ENCODE data around the gene PRTG.
A peak's percentile ranks its signal among the peaks of the same experiment; 100 is the strongest.
"Not testable (repeated sequence)": the region's sequence is repeated elsewhere in the genome, so short reads cannot be mapped to it uniquely, and the experiment has no call there.

PRTG gene, protein sequence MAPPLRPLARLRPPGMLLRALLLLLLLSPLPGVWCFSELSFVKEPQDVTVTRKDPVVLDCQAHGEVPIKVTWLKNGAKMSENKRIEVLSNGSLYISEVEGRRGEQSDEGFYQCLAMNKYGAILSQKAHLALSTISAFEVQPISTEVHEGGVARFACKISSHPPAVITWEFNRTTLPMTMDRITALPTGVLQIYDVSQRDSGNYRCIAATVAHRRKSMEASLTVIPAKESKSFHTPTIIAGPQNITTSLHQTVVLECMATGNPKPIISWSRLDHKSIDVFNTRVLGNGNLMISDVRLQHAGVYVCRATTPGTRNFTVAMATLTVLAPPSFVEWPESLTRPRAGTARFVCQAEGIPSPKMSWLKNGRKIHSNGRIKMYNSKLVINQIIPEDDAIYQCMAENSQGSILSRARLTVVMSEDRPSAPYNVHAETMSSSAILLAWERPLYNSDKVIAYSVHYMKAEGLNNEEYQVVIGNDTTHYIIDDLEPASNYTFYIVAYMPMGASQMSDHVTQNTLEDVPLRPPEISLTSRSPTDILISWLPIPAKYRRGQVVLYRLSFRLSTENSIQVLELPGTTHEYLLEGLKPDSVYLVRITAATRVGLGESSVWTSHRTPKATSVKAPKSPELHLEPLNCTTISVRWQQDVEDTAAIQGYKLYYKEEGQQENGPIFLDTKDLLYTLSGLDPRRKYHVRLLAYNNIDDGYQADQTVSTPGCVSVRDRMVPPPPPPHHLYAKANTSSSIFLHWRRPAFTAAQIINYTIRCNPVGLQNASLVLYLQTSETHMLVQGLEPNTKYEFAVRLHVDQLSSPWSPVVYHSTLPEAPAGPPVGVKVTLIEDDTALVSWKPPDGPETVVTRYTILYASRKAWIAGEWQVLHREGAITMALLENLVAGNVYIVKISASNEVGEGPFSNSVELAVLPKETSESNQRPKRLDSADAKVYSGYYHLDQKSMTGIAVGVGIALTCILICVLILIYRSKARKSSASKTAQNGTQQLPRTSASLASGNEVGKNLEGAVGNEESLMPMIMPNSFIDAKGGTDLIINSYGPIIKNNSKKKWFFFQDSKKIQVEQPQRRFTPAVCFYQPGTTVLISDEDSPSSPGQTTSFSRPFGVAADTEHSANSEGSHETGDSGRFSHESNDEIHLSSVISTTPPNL

DNA sequence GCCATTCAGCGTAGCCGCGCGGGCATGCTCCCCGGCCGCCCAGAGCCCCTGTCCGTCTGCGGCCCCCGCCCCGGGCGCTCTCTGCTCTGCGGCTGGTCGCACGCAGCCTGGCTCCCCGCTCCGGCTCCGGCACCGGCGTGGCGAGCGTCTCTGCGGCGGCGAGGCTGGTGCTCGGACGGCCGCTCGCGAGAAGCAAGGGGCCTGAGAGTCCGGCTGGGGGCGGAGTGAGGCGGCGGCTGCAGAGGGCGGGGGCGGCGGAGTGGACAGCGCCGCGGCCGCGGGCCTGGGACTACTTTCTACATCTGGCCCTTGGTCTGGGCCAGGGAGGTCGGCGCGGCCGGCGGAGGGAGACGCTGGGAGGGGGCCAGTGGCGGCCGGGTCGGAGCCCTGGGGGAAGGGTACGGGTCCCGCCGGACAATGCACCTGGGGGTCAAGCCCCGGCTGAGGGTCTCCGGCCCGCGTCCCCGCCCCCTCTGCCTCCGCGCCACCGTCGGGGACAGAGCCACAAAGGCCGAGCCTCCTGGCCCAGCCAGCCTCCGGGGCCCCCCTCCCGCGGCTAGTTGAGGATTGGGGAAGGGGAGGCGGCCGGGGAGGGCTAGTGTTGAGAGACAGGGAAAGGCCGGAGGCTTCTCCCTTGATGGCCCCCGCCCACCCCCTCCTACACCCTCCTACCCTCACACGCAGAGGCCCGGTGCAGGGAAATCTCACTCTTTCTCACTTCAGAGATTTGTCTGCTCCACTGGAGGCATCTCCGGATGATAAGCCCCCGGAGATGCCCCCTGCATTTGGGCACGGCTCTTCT lies at the start of gene PRTG:
Gene PRTG (minus strand): TSS at position 226 of the 802 bp plus-strand sequence. CDS start 221 bp downstream, at position 5.
- no peak for DNase-seq (ENCODE audit: low read depth)

DNA sequence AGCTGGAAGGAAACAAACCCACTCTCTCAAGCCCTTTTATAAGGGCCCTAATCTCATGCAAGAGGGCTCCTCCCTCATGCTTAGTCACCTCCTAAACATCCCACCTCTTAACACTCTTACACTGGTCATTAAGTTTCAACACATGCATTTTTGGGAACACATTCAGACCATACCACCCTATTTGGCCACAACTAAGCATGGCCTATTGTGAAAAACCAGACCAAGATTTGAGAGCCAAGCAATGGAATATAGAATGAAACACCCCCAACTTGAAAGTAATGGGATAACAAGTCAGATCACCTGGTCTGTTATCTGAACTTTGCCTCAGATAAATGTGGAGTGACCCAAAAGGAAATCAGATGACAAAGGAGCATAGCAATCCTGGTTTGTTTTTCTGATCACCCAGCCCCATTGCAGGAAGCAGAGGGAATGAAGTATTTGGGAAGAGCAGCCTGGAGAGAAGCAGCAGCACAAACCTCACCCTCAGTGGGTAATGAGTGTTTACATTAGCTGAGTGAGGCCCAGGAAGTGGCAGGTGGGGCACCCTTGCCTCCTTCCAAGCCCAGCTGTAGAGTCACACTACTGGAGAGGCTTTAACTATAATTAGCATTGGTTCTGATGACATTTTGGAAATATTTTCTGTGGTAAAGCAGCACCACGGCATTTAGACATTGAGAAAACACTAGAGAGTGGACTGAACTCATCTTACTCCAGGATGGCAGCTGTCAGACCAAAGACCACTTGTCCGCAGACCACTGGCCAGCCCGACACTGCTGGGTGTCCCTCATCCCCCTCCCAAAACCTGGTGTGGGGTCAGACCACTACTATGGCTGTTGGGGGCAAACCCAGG lies 48.8 kb upstream of the PRTG start:
- DNase-seq (ENCODE audit: low read depth): no peak

DNA sequence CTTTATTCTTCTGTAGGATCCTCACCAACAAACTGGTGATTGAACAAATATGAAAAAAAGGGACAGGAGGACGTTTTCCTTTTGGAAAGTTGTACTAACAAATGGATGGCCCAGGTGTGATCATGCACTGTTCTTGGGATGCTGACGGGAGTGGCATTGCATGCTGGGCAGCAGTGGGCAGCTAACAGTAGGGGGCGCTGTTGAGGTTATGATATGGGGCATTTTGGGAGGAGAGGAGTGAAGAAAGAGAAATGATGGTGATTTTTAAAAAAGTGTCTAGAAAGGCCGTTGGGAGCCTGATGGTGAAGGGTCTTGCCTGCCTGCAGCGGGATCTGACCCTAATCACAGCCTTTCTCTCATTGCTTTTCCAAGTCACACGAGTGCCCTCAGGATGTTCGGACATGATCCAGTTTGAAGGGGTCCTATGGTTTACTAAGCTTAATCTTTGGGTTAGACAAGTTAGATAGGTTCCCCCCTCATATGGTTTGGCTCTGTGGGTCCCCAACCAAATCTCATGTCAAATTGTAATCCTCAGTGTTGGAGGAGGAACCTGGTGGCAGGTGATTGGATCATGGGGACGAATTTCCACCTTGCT lies 46.2 kb upstream of the PRTG start:
- peak; percentile 35 for DNase-seq (ENCODE audit: low read depth)

DNA sequence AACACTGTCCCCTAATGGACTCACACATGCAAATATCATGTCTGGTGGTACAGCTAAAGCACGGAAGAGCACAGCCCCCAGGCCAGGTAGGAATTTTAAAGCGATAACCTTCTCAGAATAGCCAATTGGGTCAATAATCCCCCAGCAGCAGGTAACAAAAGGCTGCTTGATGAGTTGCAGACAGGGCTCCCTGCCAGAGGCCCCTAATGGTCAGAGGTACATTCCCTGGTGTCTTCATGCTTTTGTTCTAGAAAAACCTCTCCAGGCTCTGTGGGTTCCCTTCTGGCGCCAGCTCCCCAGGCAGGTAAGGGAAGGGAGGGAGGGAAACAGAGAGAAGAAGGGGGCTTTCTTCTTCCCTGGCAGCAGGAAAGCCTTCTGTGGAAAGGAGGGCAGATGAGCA lies 43.4 kb upstream of the PRTG start:
- DNase-seq (ENCODE audit: low read depth): no peak

DNA sequence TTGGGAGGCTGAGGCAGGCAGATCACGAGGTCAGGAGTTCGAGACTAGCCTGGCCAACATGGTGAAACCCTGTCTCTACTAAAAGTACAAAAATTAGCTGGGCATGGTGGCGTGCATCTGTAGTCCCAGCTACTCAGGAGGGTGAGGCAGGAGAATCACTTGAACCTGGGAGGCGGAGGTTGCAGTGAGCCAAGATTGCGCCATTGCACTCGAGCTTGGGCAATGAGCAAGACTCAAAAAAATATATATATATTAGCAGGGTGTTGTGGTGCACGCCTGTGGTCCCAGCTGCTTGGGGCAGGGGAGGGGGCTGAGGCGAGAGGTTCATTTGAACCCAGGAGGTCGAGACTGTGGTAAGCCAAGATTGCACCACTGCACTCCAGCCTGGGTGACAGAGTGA lies 42.6 kb upstream of the PRTG start:
- DNase-seq (ENCODE audit: low read depth): not testable (repeated sequence)

DNA sequence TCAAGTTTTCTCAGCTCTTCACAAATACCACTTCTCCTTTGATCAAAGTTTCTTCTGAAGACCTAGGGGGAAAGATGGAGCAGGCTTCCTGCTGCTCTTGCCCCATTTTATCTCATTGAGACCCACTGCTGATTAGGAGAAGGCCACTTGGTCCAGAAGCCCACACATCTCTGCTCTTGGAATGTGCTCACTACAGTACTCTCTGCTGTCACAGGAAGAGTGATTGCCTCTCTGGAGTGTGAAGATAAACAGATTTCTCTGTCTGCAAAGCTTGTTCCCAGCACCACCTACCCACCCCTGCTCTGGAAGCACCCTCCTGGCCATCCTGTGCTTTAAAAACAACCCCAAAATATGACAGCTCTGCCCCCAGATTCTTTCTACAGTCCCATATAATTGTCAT lies 41.3 kb upstream of the PRTG start:
- no peak for DNase-seq (ENCODE audit: low read depth)

DNA sequence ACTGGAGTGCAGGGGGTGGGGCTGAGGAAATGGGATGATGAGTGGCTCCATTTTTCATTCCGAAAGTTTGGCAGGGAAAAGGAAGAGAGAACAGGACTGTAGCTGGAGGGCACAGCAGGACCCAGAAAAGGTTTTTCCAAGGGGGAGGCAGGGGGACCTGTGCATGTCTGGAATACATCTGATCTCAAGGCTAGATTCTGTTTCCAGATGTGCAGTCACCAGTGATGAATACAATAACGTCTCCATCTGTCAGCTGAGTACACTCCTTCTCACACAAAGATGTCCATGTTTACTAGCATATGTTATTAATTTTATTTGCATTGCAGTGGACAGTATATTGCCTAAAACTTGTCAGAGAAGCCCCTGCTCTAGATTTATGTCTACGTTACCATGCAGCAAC lies 39.9 kb upstream of the PRTG start:
- no peak for DNase-seq (ENCODE audit: low read depth)

DNA sequence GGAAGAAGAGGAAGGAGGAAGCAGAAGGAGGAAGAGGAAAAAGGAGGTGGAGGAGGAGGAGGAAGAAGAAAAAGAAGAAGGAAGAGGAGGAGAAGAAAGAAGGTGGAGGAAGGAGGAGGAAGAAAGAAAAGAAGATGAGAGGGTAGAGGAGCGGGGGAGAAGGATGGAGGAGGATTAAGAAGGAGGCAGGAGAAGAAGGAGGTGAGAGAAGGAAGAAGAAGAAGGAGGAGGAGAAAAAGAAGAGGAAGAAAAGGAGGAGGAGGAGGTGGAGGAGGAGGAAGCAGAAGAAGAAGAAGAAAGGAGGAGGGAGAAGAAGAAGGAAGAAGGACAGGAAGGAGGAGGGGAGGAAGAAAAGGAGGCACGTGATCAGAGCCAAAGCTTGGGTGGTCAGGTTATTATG lies 37.3 kb upstream of the PRTG start:
- DNase-seq (ENCODE audit: low read depth): no peak

DNA sequence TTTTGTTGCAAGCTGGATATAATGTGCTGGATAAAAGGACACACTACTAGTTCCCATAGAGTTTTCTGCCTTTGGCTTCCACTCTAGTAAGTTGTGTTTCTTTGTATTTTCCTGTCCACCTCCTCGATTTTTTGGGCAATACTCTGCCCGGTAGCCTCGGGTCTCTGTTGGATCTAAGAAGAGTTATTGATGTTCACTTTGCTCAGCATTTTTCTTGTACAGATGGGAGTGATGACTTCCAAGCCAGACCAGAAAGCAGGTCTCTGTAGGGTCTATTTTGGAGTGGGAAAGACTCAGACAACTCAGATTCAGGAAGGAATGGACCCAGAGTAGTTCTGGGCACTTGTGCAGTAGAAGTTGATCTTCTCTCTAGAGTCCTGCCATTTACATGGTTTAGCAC lies 36.0 kb upstream of the PRTG start:
- no peak for DNase-seq (ENCODE audit: low read depth)

DNA sequence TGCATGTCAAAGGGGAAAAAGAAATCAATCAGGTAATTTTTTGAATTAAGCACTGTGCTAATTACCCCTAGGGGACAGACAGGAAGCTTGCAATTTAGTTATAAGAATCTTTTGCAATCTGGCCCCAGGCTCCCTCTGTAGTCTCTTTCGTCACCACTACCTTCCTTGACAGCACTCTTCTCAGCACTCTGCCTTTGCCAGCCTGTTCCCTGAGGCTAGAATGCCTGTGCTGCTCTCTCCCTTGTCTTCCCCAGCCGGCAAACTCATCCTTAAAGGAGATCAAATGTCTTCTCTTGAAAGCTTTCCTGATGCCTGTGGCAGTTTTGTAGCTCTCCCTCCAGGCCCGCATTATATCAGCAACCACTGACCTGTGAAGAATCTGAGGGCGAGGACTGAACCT lies 32.4 kb upstream of the PRTG start:
- DNase-seq (ENCODE audit: low read depth): no peak

DNA sequence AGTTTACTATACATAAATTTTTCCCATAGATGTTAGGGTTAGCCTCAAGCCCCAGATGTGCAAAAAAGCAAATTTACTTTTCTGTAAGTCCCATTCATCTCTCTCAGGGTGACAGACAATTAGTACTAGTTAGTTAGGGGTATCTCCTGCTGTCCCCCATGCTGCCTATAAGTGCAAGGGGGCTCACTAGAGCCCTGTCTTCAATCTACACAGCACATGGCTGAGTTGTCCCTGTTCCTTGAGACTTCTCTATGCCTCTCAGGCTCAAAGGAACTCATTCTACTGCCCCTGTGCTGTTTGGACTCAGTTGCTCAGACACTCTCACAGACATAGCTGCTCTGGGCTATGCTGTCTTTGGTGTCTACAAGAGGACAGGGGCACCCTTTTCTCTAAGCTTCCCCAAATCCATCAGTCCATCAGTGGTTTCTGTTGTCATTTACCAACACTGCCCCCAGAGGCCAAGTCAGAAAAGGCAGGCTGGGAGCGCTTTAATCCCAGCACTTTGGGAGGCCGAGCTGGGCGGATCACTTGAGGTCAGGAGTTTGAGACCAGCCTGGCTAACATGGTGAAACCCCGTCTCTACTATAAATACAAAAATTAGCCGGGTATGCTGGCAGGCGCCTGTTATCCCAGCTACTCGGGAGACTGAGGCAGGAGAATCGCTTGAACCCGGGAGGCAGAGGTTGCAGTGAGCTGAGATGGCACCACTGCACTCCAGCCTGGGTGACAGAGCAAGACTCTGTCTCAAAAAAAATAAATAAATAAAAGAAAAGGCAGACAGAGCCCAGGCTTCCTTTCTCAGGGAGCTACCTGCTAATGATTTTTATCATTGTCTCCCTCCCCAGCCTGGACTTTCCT lies 31.4 kb upstream of the PRTG start:
- peak; percentile 7 for DNase-seq (ENCODE audit: low read depth)

DNA sequence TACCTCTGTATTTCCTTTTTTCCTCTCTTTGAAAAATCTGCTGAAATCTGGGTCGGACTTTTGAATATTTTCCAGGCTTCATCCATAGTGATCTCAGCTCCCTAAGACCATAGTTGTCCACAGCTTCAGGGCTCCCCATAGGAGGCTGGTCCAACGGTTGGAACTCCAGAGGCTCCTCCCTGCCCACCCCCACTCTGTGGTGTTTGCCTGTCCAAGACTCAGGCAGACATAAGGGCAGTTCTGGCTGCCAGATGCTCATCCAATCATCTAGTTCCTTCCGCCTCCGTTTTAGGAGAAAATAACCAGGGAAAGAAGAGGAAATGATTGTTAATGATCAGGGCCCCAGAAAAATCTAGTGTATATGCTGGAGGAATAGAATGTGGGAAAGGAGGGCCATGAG lies 27.9 kb upstream of the PRTG start:
- no peak for DNase-seq (ENCODE audit: low read depth)

DNA sequence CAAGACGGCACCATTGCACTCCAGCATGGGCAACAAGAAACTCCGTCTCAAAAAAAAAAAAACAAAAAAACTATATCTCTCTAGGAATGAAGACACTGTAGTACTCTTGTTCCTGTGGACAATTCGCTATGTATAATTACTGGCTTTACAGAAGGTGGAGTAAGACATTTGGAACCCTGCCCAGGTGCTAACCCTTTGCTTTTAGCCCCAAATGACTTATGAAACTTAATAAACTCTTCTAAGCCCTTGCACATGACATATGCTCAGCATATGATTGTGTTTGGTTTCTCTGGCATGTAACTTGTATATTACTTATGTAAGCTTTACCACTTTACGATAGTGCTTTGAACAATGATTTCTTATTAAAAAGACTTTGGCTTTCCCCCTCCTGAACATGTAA lies 27.3 kb upstream of the PRTG start:
- DNase-seq (ENCODE audit: low read depth): no peak

DNA sequence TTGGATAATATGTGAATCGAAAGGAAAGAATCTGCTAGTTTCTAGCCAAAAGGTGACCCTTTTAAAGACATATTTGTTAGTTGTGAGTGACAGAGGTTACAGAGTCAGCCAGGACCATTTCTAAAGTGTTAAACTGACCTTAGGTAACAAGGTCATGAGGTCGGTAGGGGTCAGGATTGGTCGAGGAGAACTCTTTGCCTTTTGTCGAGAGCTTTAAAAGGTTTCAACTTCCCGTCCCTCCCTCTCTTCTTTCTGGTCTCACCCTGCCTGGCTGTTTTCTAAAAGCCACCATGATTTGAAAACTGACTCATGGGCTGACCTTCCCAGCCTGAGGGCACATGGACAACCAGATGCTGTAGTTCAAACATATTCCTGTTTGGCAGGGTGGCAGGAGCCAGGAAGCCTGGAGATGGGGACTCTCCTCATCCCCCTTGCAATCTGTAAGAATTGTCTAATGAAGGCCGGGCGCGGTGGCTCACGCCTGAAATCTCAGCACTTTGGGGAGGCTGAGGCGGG lies 25.8 kb upstream of the PRTG start:
- no peak for DNase-seq (ENCODE audit: low read depth)

DNA sequence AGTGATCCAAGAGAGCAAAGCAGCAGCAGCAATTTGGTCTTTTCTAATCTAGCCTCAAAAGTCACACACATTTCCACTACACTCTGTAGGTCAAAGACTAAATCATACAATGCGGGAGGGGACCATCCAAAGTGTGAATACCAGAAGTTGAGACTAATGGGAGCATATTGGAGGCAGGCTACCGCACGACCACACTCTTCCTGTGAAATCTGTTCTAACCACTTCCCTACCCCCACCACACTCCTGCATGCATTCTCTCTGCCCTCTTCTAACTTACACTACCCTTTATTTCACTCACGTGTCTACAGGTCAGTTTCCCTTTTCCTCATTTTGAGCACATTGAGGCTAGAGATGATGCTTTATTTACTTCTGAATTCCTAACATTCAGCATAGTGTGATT lies 23.7 kb upstream of the PRTG start:
- no peak for DNase-seq (ENCODE audit: low read depth)

DNA sequence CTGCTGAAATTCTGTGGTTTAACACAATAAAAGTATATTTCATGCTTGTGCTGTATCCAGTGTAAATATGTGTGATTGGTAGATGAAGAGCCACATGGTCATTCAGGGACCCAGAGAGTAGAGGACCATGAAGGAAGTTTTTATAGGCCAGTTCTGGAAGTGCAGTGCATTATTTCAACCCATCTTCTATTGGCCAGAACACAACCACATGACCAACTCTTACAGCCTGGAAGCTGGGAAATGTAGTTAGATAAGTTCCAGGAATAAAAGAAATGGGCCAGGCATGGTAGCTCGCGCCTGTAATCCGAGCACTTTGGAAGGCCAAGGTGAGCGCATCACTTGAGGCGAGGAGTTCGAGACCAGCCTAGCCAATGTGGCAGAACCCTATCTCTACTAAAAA lies 21.4 kb upstream of the PRTG start:
- DNase-seq (ENCODE audit: low read depth): no peak

DNA sequence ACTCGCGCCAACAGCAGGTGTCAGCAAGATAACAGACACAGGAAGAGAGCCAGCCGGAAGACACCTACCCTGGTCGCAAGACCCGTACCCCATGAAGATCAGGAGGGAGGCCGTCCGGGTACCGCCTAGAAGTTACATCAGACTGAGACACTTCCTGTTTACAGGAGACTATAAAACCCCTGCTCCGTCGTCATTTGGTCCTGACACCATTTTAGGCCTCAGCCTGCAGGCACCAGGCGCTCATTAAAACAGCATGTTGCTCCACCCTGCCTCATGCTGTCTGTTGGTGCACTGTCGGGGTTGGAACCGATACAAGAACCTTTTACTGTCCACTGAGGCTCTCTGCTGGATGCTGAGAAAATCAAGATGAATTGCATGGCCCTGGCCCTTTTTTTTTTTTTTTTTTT lies 15.6 kb upstream of the PRTG start:
- DNase-seq (ENCODE audit: low read depth): no peak

DNA sequence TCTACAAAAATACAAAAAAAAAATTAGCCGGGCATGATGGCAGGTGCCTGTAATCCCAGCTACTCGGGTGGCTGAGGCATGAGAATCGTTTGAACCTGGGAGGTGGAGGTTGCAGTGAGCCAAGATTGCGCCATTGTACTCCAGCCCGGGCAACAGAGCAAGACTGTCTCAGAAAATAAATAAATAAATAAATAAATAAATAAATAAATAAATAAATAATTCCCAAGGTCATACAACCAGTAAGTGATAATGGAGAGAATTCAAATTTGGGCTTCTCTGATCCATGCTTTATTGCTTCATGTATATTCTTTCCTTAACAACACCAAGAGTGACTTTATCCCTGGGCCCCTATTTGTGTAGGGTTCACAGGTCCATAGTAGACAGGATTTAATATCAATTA lies 10.5 kb upstream of the PRTG start:
- not testable (repeated sequence) for DNase-seq (ENCODE audit: low read depth)

DNA sequence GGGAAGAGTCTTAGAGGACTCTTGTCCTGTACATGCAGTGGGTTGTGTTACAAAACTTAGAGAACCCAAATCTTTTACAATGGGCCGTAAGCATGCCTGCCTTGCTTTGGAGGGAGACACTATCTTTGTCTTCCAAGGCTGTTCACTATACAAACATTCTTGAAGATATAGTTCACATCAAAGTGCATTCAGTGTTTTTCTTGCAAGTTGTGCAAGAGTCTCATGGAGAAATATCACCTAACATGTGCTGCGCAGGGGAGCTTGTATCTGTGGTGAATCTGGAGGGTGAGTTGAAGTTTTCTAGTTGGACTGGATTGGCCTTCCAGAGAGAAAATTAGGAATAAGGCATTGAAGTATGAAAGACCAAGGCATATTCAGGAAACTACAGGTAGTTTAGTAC lies 7.8 kb upstream of the PRTG start:
- DNase-seq (ENCODE audit: low read depth): no peak

All from stimulated activated CD8-positive, alpha-beta memory T cell treated with anti-CD3 and anti-CD28 coated beads, Interleukin-15, amount 100 ng/mL, for 24 hours (primary cell).